ENCODE measurements around the gene NOD2. TPM values are rescaled to one million over a fixed set of nuclear protein-coding genes. Genes with fewer than 3 reads are reported as not detected.

The NOD2 gene
- total and polyA plus RNA-seq, 2 of the 13 experiments (the other 11 are each of a cell fraction or from before 2014, with no cell fraction given), result 0.27 to 0.81 TPM

DNA sequence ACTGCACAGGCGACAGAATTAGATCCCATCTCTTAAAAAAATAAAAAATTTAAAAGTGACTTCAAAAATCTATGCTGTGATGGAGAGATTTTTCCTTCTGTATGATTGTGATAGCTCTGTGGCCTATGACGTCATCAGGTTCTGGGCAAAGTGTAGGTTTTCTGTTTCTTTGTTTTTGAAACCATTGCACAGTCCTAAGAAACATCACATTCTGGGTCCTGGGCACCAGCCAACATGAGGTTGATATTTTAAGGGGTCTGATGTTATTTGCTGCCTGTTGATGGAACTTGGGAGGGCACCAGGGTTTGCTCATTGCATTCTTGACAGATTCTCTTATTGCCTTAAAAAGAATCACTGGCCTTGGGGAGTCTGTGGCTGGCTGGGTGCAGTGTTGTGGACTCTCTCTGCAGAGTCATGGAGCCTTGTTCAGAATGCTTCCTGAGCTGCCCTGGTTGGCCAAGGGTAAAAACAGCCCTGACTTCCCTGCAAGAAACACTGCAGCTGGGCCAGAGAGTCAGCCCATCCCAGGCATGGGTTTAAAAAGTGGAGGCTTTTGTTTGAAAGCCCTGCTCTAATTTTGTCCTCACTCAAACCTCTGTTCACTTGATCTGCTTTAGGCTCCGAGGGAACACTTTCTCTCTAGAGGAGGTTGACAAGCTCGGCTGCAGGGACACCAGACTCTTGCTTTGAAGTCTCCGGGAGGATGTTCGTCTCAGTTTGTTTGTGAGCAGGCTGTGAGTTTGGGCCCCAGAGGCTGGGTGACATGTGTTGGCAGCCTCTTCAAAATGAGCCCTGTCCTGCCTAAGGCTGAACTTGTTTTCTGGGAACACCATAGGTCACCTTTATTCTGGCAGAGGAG lies 38.0 kb downstream of the NOD2 start:
- in situ Hi-C loops (cut with HindIII; ENCODE audit: extremely low pct_ligation_motif_present, low pct_unique_long_range_greater_than_20kb) (no loop called here), intact Hi-C loops (cut with micrococcal nuclease; ENCODE audit: unreplicated experiment) (no loop called here)
- H2AFZ ChIP-seq (ENCODE audit: low read length), result no peak overlapping the region
- no peak overlapping the region for H3K4me2 ChIP-seq (ENCODE audit: low read depth, low read length)
- BruUV-seq (replicated peaks), result no TSS peak
- H3K27ac ChIP-seq (ENCODE audit: extremely low read length, insufficient read depth, low read length), result no peak overlapping the region
- ChIA-PET CTCF (ENCODE audit: low intra/inter-chr PET ratio, low total read pairs) (no interaction called here), POLR2A (interaction anchor here (1.4 kb wide), 1 partner anchor 10 kb away, joined by 5 read pairs; the partner anchor contains the start of gene CYLD)
- H3K4me3 ChIP-seq (replicated peaks in 1 of 3; ENCODE audit: insufficient read depth in 1 of 3, low read depth in 2 of 3, low read length in 3 of 3), result no peak overlapping the region
- H3K79me2 ChIP-seq (ENCODE audit: insufficient read depth, low read length), result no peaks in the 10 kb centered on the region
- WGBS (ENCODE audit: low lambda C conversion rate), result 45% methylated on average over 4 of the region's 6 CpGs
- ATAC-seq (peak; percentile 67), FAIRE-seq (no peak), DNase-seq (ENCODE audit: low spot score) (no peak)
- no peaks in the 10 kb centered on the region for H3K36me3 ChIP-seq (replicated peaks in 1 of 2; ENCODE audit: control insufficient read depth in 1 of 2, insufficient read depth in 2 of 2, low read length in 2 of 2)
- H3K9ac ChIP-seq (ENCODE audit: insufficient read depth, low read depth, low read length), result no peak overlapping the region
- H3K4me1 ChIP-seq (ENCODE audit: insufficient read depth, low read length), result no peaks in the 10 kb centered on the region
- TF ChIP-seq RXRB (CRISPR knock-in tag; IDR thresholded peaks at IDR 0.05; ENCODE audit: borderline replicate concordance) (no peak), HNF1B (CRISPR knock-in tag; IDR thresholded peaks at IDR 0.05) (no peak), NR0B2 (CRISPR knock-in tag; IDR thresholded peaks at IDR 0.05) (no peak), ZNF550 (CRISPR knock-in tag; IDR thresholded peaks at IDR 0.05; ENCODE audit: borderline replicate concordance) (no peak), HNF4G (IDR thresholded peaks at IDR 0.05; ENCODE audit: borderline replicate concordance, low read depth, low read length) (no peak), HNF4G (CRISPR knock-in tag; IDR thresholded peaks at IDR 0.05; ENCODE audit: borderline replicate concordance, low read depth) (no peak), CREB1 (IDR thresholded peaks at IDR 0.05) (peak; percentile 98), CREB1 (CRISPR knock-in tag; IDR thresholded peaks at IDR 0.05) (no peak), ATF7 (IDR thresholded peaks at IDR 0.05) (peak; percentile 98), ATF7 (CRISPR knock-in tag; IDR thresholded peaks at IDR 0.05) (no peak), ZMYM4 (CRISPR knock-in tag; IDR thresholded peaks at IDR 0.05) (no peak)
- TF ChIP-seq, protein P1, sequence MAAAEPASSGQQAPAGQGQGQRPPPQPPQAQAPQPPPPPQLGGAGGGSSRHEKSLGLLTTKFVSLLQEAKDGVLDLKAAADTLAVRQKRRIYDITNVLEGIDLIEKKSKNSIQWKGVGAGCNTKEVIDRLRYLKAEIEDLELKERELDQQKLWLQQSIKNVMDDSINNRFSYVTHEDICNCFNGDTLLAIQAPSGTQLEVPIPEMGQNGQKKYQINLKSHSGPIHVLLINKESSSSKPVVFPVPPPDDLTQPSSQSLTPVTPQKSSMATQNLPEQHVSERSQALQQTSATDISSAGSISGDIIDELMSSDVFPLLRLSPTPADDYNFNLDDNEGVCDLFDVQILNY (CRISPR knock-in tag; conservative IDR thresholded peaks at IDR 0.05), result no peak
- TF ChIP-seq, protein P2, sequence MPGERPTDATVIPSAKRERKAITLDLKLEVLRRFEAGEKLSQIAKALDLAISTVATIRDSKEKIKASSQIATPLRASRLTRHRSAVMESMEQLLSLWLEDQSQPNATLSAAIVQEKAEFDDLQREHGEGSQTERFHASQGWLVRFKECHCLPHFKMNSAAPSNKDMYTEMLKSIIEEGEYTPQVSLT (CRISPR knock-in tag; IDR thresholded peaks at IDR 0.05; ENCODE audit: borderline replicate concordance, low read depth), result no peak
- TF ChIP-seq, protein P3, sequence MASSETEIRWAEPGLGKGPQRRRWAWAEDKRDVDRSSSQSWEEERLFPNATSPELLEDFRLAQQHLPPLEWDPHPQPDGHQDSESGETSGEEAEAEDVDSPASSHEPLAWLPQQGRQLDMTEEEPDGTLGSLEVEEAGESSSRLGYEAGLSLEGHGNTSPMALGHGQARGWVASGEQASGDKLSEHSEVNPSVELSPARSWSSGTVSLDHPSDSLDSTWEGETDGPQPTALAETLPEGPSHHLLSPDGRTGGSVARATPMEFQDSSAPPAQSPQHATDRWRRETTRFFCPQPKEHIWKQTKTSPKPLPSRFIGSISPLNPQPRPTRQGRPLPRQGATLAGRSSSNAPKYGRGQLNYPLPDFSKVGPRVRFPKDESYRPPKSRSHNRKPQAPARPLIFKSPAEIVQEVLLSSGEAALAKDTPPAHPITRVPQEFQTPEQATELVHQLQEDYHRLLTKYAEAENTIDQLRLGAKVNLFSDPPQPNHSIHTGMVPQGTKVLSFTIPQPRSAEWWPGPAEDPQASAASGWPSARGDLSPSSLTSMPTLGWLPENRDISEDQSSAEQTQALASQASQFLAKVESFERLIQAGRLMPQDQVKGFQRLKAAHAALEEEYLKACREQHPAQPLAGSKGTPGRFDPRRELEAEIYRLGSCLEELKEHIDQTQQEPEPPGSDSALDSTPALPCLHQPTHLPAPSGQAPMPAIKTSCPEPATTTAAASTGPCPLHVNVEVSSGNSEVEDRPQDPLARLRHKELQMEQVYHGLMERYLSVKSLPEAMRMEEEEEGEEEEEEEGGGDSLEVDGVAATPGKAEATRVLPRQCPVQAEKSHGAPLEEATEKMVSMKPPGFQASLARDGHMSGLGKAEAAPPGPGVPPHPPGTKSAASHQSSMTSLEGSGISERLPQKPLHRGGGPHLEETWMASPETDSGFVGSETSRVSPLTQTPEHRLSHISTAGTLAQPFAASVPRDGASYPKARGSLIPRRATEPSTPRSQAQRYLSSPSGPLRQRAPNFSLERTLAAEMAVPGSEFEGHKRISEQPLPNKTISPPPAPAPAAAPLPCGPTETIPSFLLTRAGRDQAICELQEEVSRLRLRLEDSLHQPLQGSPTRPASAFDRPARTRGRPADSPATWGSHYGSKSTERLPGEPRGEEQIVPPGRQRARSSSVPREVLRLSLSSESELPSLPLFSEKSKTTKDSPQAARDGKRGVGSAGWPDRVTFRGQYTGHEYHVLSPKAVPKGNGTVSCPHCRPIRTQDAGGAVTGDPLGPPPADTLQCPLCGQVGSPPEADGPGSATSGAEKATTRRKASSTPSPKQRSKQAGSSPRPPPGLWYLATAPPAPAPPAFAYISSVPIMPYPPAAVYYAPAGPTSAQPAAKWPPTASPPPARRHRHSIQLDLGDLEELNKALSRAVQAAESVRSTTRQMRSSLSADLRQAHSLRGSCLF (CRISPR knock-in tag; IDR thresholded peaks at IDR 0.05; ENCODE audit: borderline replicate concordance), result no peak
- H3K27me3 ChIP-seq (ENCODE audit: control insufficient read depth in 1 of 2, insufficient read depth in 2 of 2, low read length in 2 of 2), result peaks cover 0 to 15% of the 10 kb centered on the region in 2 experiments; a peak in 2 of 5 replicates
- no peaks in the 10 kb centered on the region for H3K9me3 ChIP-seq (ENCODE audit: low read length)
- H4K20me1 ChIP-seq (ENCODE audit: insufficient read depth, low read length), result no peaks in the 10 kb centered on the region

Measured in HepG2 (cell line).